CD14-positive monocyte (primary cell): ENCODE data around the gene PEAK1. TPM values are rescaled to one million over a fixed set of nuclear protein-coding genes. Genes with fewer than 3 reads are reported as not detected.

ENCODE experiments used
- DNase-seq, 3 donors: peaks; one replicate each; pipeline ENCODE4 v3.0.0-alpha.2; 2011 to 2022
- H2AFZ ChIP-seq: 2 replicates; pipeline ENCODE4 v1.6.0; 2012; ENCODE audit warnings: mild to moderate bottlenecking, low read depth, low read length, inconsistent platforms; ENCODE audit not compliant: insufficient read depth, poor library complexity, severe bottlenecking
- H3K27ac ChIP-seq, 2 donors: 1 replicate in 1 of 2; 2 replicates in 1 of 2; pipeline ENCODE4 v1.5.1; 2012 to 2013; ENCODE audit warnings: low read length in 2 of 2, control low read depth in 1 of 2, inconsistent platforms in 1 of 2, low read depth in 1 of 2, mild to moderate bottlenecking in 1 of 2
- H3K27me3 ChIP-seq, 2 donors: one replicate each; pipeline versions ENCODE4 v1.6.0 to v1.6.1; 2011 to 2013; ENCODE audit warnings: low read length in 2 of 2; ENCODE audit not compliant: control insufficient read depth in 2 of 2, insufficient read depth in 2 of 2
- H3K36me3 ChIP-seq, 2 donors: replicated peaks in 1 of 2; 1 replicate in 1 of 2; 2 replicates in 1 of 2; pipeline versions ENCODE4 v1.5.1 to v1.6.1; 2012 to 2013; ENCODE audit warnings: low read length in 2 of 2, control low read depth in 1 of 2, inconsistent platforms in 1 of 2, mild to moderate bottlenecking in 1 of 2; ENCODE audit not compliant: insufficient read depth in 2 of 2, control insufficient read depth in 1 of 2
- H3K4me1 ChIP-seq, 2 donors: 1 replicate in 1 of 2; 2 replicates in 1 of 2; pipeline versions ENCODE4 v1.5.1 to v1.6.1; 2012 to 2013; ENCODE audit warnings: low read length in 2 of 2, control low read depth in 1 of 2, inconsistent platforms in 1 of 2, mild to moderate bottlenecking in 1 of 2, moderate library complexity in 1 of 2; ENCODE audit not compliant: insufficient read depth in 2 of 2, control insufficient read depth in 1 of 2
- H3K4me2 ChIP-seq: replicated peaks from 2 replicates; pipeline ENCODE3; 2012; ENCODE audit warnings: low read length, moderate library complexity, mild to moderate bottlenecking; ENCODE audit not compliant: poor library complexity, severe bottlenecking; ENCODE audit errors: extremely low read depth
- H3K4me3 ChIP-seq, 3 experiments: fragments of 200-600 bp in 1 of 3; sonication (generic) in 1 of 3; replicated peaks in 1 of 3; 1 replicate in 2 of 3; 2 replicates in 1 of 3; pipeline ENCODE4 v1.5.1; 2011 to 2013; ENCODE audit warnings: low read length in 3 of 3, mild to moderate bottlenecking in 3 of 3, control low read depth in 2 of 3, low read depth in 2 of 3, inconsistent platforms in 1 of 3, moderate library complexity in 1 of 3
- H3K79me2 ChIP-seq: 2 replicates; pipeline ENCODE4 v1.6.0; 2012; ENCODE audit warnings: mild to moderate bottlenecking, control low read depth, inconsistent platforms, low read length, moderate library complexity; ENCODE audit not compliant: insufficient read depth
- H3K9ac ChIP-seq: 2 replicates; pipeline ENCODE4 v1.6.0; 2017; ENCODE audit warnings: low read length, mild to moderate bottlenecking; ENCODE audit not compliant: insufficient read depth, poor library complexity, severe bottlenecking
- H3K9me3 ChIP-seq, 2 donors: replicated peaks in 1 of 2; 1 replicate in 1 of 2; 2 replicates in 1 of 2; pipeline versions ENCODE4 v1.5.1 to v1.6.1; 2012 to 2013; ENCODE audit warnings: low read length in 2 of 2, control low read depth in 1 of 2; ENCODE audit not compliant: control insufficient read depth in 1 of 2, insufficient read depth in 1 of 2
- H4K20me1 ChIP-seq: 2 replicates; pipeline ENCODE4 v1.6.0; 2012; ENCODE audit warnings: mild to moderate bottlenecking, low read length, control low read depth, moderate library complexity; ENCODE audit not compliant: insufficient read depth
- H3K27ac Mint-ChIP-seq, 7 donors: one replicate each; pipeline ENCODE4 v1.8.0; 2020; ENCODE audit warnings: mild to moderate bottlenecking in 7 of 7, mixed read lengths in 7 of 7, moderate library complexity in 6 of 7, inconsistent platforms in 2 of 7
- H3K27me3 Mint-ChIP-seq, 3 donors: one replicate each; pipeline ENCODE4 v1.8.0; 2021 to 2022; ENCODE audit warnings: low read depth in 3 of 3, mild to moderate bottlenecking in 3 of 3, mixed read lengths in 3 of 3, moderate library complexity in 3 of 3, inconsistent platforms in 1 of 3
- H3K36me3 Mint-ChIP-seq, 2 donors: one replicate each; pipeline ENCODE4 v1.8.0; 2020; ENCODE audit warnings: mixed read lengths in 2 of 2, inconsistent platforms in 1 of 2, mild to moderate bottlenecking in 1 of 2
- H3K4me1 Mint-ChIP-seq: one replicate; pipeline ENCODE4 v1.8.0; 2020; ENCODE audit warnings: mild to moderate bottlenecking, mixed read lengths
- H3K4me3 Mint-ChIP-seq, 2 donors: one replicate each; pipeline ENCODE4 v1.8.0; 2020; ENCODE audit warnings: mild to moderate bottlenecking in 2 of 2, mixed read lengths in 2 of 2, moderate library complexity in 1 of 2
- H3K9me3 Mint-ChIP-seq, 7 donors: one replicate each; pipeline ENCODE4 v1.8.0; 2020 to 2022; ENCODE audit warnings: mixed read lengths in 7 of 7, mild to moderate bottlenecking in 6 of 7, moderate library complexity in 6 of 7, inconsistent platforms in 2 of 7
- WGBS: methylation state at CpG from one replicate; pipeline ENCODE4 v1.1.5; 2013; ENCODE audit warnings: missing lambda C conversion rate; ENCODE audit not compliant: insufficient coverage; 5-methylcytosine and 5-hydroxymethylcytosine counted together
- intact Hi-C, 2 donors: fragments of 100-400 bp; cut with micrococcal nuclease; formaldehyde crosslinking; loops; one replicate each; pipeline versions ENCODE4 v1.15.0 to v1.15.1; 2023
- polyA plus RNA-seq, 3 donors: library from polyadenylated mRNA; depleted of rRNA in 1 of 3; unstranded in 2 of 3; stranded (reverse) in 1 of 3; fragments of 300-500 nt in 2 of 3; fragments of >200 nt in 1 of 3; fragmentation: Illumina TruSeq in 2 of 3; gene quantifications; 1 replicate in 2 of 3; 2 replicates in 1 of 3; pipeline ENCODE4 v1.2.3, GENCODE V29; 2012 to 2021
- TF ChIP-seq, protein P1 (sequence below): fragments of 200-600 bp; IDR thresholded peaks from one replicate; pipeline ENCODE4 v1.8.0; 2022; ENCODE audit warnings: antibody characterized with exemption, mild to moderate bottlenecking

PEAK1 gene
- polyA plus RNA-seq, 3 donors: 0.85 to 8.7 (median 1.1) TPM

DNA sequence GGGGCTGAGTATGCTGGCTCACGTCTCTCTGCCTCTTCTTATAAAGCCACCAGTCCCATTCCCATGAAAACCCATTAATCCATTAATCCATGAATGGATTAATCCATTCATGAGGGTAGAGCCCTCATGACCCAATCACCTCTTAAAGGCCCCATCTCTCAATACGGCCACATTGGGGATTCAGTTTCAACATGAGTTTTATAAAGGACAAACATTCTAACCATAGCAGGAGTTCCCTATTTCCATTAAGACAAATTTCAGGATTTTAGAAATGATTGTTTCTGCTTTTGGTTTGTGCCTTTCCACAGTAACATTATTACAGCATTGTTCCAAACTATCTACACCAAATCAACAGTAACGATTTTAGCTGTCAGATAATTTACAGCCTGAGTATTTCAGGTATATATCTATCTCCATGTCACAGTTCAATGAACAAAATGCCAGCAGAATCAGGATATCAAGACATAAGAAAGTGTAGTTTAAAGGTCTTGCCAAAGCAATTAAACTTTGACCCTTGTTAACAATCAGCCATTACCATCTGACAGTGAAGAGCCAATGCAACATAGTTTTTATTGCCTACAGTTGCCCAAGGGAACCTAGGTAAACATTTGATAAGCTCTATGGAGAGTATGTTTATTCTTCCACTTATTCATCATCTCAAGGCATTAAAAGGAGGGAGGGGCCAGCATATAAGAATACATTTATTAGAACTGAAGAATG lies 352.8 kb downstream of the PEAK1 start:
- Histone ChIP-seq H3K79me2 (peaks cover 57% of the 10 kb centered on the region), H2AFZ (no peak overlapping the region), H3K36me3 (no peaks in the 10 kb centered on the region), H3K27ac (peak overlapping the region in 1 of 2 donors; percentile 75), H4K20me1 (peaks cover 14% of the 10 kb centered on the region), H3K4me3 (no peak overlapping the region), H3K4me1 (peaks cover 37 to 50% of the 10 kb centered on the region in 2 donors), H3K4me2 (peak overlapping the region; percentile 40), H3K27me3 (no peaks in the 10 kb centered on the region), H3K9me3 (no peaks in the 10 kb centered on the region), H3K9ac (no peak overlapping the region)
- Mint-ChIP-seq H3K27me3 (no peaks in the 10 kb centered on the region), H3K4me3 (no peak overlapping the region), H3K36me3 (no peaks in the 10 kb centered on the region), H3K27ac (peak overlapping the region; percentile 16 to 94 (median 85)), H3K9me3 (peaks cover 0 to 3% (median 0%) of the 10 kb centered on the region in 7 donors), H3K4me1 (peaks cover 48% of the 10 kb centered on the region)
- peak in 2 of 3 donors; percentile 16 to 17 for DNase-seq
- WGBS: no CpG with 5 or more reads among the region's 3 CpGs
- TF ChIP-seq, protein P1, sequence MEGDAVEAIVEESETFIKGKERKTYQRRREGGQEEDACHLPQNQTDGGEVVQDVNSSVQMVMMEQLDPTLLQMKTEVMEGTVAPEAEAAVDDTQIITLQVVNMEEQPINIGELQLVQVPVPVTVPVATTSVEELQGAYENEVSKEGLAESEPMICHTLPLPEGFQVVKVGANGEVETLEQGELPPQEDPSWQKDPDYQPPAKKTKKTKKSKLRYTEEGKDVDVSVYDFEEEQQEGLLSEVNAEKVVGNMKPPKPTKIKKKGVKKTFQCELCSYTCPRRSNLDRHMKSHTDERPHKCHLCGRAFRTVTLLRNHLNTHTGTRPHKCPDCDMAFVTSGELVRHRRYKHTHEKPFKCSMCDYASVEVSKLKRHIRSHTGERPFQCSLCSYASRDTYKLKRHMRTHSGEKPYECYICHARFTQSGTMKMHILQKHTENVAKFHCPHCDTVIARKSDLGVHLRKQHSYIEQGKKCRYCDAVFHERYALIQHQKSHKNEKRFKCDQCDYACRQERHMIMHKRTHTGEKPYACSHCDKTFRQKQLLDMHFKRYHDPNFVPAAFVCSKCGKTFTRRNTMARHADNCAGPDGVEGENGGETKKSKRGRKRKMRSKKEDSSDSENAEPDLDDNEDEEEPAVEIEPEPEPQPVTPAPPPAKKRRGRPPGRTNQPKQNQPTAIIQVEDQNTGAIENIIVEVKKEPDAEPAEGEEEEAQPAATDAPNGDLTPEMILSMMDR: no peak
- intact Hi-C loops: loop anchor here (10.0 kb wide), 2 partner anchors 72 to 82 kb away; partner anchors contain the start of gene PSTPIP1 (in 1 of the 2)

DNA sequence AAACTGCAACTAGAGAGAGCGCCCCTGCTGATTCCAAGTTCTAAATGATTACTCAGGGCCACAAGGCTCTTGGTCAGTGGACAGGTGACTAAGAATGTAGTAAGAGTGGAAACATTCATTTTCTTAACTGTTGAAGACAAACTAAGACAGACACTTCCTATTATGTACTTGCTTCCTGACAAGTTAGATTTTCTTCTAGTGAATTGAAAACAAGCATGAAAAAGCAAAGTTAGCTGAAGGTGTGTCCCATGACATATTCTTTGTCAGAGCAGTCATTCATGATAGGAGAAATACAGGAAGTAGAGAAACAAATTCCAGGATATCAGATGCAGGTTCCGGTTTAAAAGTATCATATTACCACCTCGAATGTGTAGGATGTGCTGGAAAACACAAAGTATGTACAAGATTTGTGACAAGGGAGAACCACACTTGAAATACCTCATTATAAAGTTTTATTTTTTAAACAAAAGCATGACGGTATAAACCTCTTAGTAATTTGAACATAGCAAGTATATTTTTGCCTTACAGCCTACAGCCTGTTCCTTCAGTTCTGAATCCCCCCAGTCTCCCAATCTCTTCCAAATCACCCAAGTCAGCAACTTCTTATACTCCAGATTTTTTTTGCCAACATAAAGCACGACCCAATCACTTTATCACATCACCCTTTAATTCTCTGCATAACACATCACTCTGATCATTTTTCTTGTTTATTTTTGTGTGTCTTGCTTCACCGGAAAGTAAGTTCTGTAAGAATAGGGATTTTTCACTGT lies 355.2 kb downstream of the PEAK1 start:
- peaks cover 50% of the 10 kb centered on the region for H3K4me1 Mint-ChIP-seq
- Histone ChIP-seq H3K4me2 (no peak overlapping the region), H2AFZ (no peak overlapping the region), H3K27ac (peak overlapping the region in 1 of 2 donors; percentile 52), H3K9ac (no peak overlapping the region), H3K4me1 (peaks cover 30 to 52% of the 10 kb centered on the region in 2 donors), H4K20me1 (peaks cover 20% of the 10 kb centered on the region), H3K9me3 (no peaks in the 10 kb centered on the region), H3K36me3 (no peaks in the 10 kb centered on the region), H3K4me3 (no peak overlapping the region), H3K79me2 (peaks cover 54% of the 10 kb centered on the region), H3K27me3 (no peaks in the 10 kb centered on the region)
- no peaks in the 10 kb centered on the region for H3K27me3 Mint-ChIP-seq
- no peak overlapping the region for H3K4me3 Mint-ChIP-seq
- TF ChIP-seq, protein P1: no peak
- WGBS: no CpG with 5 or more reads among the region's 6 CpGs
- H3K36me3 Mint-ChIP-seq: no peaks in the 10 kb centered on the region
- DNase-seq: peak; percentile 40 to 85 (median 52)
- intact Hi-C loops: loop anchor here (10.0 kb wide), 2 partner anchors 70 to 80 kb away; partner anchors contain the start of gene PSTPIP1 (in 1 of the 2)
- H3K27ac Mint-ChIP-seq: peak overlapping the region in 5 of 7 donors; percentile 3 to 84 (median 25)
- H3K9me3 Mint-ChIP-seq: peaks cover 0 to 3% (median 0%) of the 10 kb centered on the region in 7 donors
